ENCODE data around the gene TP63.

DNA sequence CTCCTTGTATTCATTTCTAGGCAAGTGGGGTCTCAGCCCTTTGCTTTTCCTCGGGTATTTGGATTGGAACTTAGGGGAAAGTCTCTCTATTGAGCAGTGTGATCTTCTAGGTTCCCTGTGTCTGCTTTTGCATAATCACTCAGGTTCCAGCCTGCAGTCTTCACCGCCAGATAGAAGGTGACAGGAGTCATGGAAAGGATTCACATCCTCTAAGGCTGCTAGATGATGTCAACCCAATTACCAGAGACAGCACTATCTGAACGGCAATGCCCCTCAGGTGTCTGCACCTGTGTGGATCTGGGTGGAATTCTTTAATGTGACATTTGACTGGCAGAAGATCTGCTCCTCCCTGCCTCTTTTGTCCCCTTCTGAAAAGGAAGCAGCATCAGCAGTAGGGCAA lies 311.8 kb downstream of the TP63 start:
- TF ChIP-seq, protein P1, sequence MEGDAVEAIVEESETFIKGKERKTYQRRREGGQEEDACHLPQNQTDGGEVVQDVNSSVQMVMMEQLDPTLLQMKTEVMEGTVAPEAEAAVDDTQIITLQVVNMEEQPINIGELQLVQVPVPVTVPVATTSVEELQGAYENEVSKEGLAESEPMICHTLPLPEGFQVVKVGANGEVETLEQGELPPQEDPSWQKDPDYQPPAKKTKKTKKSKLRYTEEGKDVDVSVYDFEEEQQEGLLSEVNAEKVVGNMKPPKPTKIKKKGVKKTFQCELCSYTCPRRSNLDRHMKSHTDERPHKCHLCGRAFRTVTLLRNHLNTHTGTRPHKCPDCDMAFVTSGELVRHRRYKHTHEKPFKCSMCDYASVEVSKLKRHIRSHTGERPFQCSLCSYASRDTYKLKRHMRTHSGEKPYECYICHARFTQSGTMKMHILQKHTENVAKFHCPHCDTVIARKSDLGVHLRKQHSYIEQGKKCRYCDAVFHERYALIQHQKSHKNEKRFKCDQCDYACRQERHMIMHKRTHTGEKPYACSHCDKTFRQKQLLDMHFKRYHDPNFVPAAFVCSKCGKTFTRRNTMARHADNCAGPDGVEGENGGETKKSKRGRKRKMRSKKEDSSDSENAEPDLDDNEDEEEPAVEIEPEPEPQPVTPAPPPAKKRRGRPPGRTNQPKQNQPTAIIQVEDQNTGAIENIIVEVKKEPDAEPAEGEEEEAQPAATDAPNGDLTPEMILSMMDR (IDR thresholded peaks at IDR 0.05; ENCODE audit: insufficient read depth, low read length) = no peak
- TF ChIP-seq POLR2AphosphoS5 (IDR thresholded peaks at IDR 0.05; ENCODE audit: low read depth) (no peak), GABPA (IDR thresholded peaks at IDR 0.05; ENCODE audit: low read depth) (no peak), SPI1 (IDR thresholded peaks at IDR 0.05; ENCODE audit: borderline replicate concordance, low read depth) (no peak)
- TF ChIP-seq, protein P2, sequence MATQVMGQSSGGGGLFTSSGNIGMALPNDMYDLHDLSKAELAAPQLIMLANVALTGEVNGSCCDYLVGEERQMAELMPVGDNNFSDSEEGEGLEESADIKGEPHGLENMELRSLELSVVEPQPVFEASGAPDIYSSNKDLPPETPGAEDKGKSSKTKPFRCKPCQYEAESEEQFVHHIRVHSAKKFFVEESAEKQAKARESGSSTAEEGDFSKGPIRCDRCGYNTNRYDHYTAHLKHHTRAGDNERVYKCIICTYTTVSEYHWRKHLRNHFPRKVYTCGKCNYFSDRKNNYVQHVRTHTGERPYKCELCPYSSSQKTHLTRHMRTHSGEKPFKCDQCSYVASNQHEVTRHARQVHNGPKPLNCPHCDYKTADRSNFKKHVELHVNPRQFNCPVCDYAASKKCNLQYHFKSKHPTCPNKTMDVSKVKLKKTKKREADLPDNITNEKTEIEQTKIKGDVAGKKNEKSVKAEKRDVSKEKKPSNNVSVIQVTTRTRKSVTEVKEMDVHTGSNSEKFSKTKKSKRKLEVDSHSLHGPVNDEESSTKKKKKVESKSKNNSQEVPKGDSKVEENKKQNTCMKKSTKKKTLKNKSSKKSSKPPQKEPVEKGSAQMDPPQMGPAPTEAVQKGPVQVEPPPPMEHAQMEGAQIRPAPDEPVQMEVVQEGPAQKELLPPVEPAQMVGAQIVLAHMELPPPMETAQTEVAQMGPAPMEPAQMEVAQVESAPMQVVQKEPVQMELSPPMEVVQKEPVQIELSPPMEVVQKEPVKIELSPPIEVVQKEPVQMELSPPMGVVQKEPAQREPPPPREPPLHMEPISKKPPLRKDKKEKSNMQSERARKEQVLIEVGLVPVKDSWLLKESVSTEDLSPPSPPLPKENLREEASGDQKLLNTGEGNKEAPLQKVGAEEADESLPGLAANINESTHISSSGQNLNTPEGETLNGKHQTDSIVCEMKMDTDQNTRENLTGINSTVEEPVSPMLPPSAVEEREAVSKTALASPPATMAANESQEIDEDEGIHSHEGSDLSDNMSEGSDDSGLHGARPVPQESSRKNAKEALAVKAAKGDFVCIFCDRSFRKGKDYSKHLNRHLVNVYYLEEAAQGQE (IDR thresholded peaks at IDR 0.05; ENCODE audit: insufficient replicate concordance, low read depth) = no peak
